Aorta (tissue), 5 donors: Measurements from ENCODE around the gene COTL1. TPM values are rescaled to one million over a fixed set of nuclear protein-coding genes. Genes with fewer than 3 reads are reported as not detected.

Experiments used
- ATAC-seq: fragments of 200-7000 bp; cut with Tn5 transposase; one replicate; pipeline ENCODE4 v1.9.1; 2022; ENCODE audit warnings: moderate library complexity; ENCODE audit not compliant: low FRiP score
- DNase-seq, 2 donors: peaks; one replicate each; pipeline ENCODE4 v3.0.0-alpha.2; 2020
- H3K27ac ChIP-seq, 2 donors: one replicate each; pipeline ENCODE4 v1.5.1; 2013; ENCODE audit warnings: low read length in 2 of 2, mild to moderate bottlenecking in 2 of 2, moderate library complexity in 2 of 2, control low read depth in 1 of 2, inconsistent platforms in 1 of 2, low read depth in 1 of 2
- H3K27me3 ChIP-seq, 2 donors: one replicate each; pipeline ENCODE4 v1.6.1; 2013; ENCODE audit warnings: control low read depth in 1 of 2, low read length in 1 of 2, mild to moderate bottlenecking in 1 of 2, moderate library complexity in 1 of 2; ENCODE audit not compliant: insufficient read depth in 2 of 2, control insufficient read depth in 1 of 2
- H3K36me3 ChIP-seq, 2 donors: one replicate each; pipeline ENCODE4 v1.6.1; 2013; ENCODE audit warnings: control low read depth in 1 of 2, low read length in 1 of 2, mild to moderate bottlenecking in 1 of 2; ENCODE audit not compliant: insufficient read depth in 2 of 2, control insufficient read depth in 1 of 2
- H3K4me1 ChIP-seq, 2 donors: one replicate each; pipeline ENCODE4 v1.6.1; 2013; ENCODE audit warnings: low read length in 2 of 2, control low read depth in 1 of 2, mild to moderate bottlenecking in 1 of 2, moderate library complexity in 1 of 2; ENCODE audit not compliant: insufficient read depth in 2 of 2, control insufficient read depth in 1 of 2
- H3K4me3 ChIP-seq, 2 donors: one replicate each; pipeline ENCODE4 v1.5.1; 2013; ENCODE audit warnings: low read length in 2 of 2, control low read depth in 1 of 2, mild to moderate bottlenecking in 1 of 2
- H3K9me3 ChIP-seq: one replicate; pipeline ENCODE4 v1.6.1; 2013; ENCODE audit warnings: mild to moderate bottlenecking, low read length; ENCODE audit not compliant: control insufficient read depth
- WGBS, 2 donors: extraction: QIAGEN DNeasy Blood & Tissue Kit; methylation state at CpG; one replicate each; pipeline ENCODE4 v1.1.7; 2013; 5-methylcytosine and 5-hydroxymethylcytosine counted together
- intact Hi-C, 2 donors: fragments of 100-400 bp; cut with DNase I; formaldehyde crosslinking; loops; one replicate each; pipeline versions ENCODE4 v1.14.2 to v1.15.0; 2022
- long read RNA-seq, 2 donors: library from polyadenylated mRNA; unstranded; transcript quantifications; one replicate each; pipeline ENCODE4 v2.0.0, GENCODE V29; 2020 to 2021
- polyA plus RNA-seq, 2 donors: library from polyadenylated mRNA; stranded (reverse); fragments of 200-250 nt; gene quantifications; one replicate each; pipeline ENCODE4 v1.2.3, GENCODE V29; 2013
- total RNA-seq, 2 donors: library from RNA; stranded (reverse); fragmentation: NEBNext Ultra II Directional; extraction: Animal tissue kit (Norgen Biotek cat#: 25700); gene quantifications; one replicate each; pipeline ENCODE4 v1.2.1, GENCODE V29; 2021
- donor health status: healthy with polysubstance abuse.
- donor health status: Bipolar disorder and iron deficiency.
- donor health status: DM: no; HTN: no; CAD: no.
- donor health status: DM: no; HTN: no; CAD: no.
- donor health status: DM: yes; HTN: yes; CAD: no.

Gene COTL1, protein sequence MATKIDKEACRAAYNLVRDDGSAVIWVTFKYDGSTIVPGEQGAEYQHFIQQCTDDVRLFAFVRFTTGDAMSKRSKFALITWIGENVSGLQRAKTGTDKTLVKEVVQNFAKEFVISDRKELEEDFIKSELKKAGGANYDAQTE
- 10 to 100 TPM; 61.9 to 69.9 TPM for total RNA-seq
- 10 to 100 TPM; 22.8 to 58.1 TPM for polyA plus RNA-seq
- long read RNA-seq, donor 1, transcript COTL1-202 (2 exons, 781 nt) = minor isoform, 10 of 90 reads
- long read RNA-seq, donor 1, transcript COTL1-201 (4 exons, 1,843 nt) = major isoform, 26 of 90 reads
- long read RNA-seq, donor 1, partial matches to known transcripts = 3 of 90 reads
- long read RNA-seq, donor 1, other reads (novel, unspliced or antisense) = 51 of 90 reads
- long read RNA-seq, donor 2, transcript COTL1-201 (4 exons, 1,843 nt) = major isoform, 36 of 68 reads
- long read RNA-seq, donor 2, partial matches to known transcripts = 30 of 68 reads
- long read RNA-seq, donor 2, other reads (novel, unspliced or antisense) = 1 of 68 reads

DNA sequence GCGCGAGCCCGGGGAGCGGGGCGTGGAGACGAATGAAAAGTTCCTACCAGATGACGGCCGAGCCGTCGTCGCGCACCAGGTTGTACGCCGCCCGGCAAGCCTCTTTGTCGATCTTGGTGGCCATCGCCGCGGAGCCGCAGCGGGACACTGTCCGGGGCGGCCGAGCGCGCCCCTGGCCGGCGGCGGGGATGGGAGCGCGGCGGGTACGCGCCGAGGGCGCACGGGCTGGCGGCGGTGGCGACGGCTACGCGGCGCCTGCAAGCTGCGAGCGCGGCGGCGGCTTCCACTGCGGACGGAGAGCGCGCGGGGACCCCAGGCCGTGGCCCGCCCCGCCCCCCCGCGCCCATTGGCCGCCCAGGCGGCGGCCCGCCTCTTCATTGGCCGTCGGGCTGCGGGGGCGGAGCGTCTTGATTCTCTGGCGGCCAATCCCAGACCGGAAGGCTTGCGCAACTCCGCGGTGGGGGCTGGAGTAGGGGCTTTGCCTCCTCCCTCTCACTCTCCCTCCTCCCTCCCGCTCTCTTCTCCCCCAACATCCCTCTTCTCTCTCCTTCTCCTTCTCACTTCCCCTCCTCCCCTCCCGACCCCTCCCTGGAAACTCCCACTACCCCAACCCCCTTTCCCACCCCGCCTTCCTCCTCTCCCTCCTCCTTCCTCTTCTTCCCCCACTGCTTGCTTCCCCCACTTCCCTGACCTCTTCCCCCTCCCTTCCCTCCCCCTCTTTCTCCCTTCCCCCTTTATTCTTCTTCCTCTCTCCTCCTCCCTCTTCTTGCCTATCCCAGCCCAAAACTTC lies at the start of gene COTL1:
Gene COTL1, minus strand, starts transcription at position 288 of the 790 bp plus-strand sequence. Its CDS starts 164 bp downstream, at position 124.
- WGBS, 2 donors = 0% methylated on average over 56 to 76 of the region's 76 CpGs

DNA sequence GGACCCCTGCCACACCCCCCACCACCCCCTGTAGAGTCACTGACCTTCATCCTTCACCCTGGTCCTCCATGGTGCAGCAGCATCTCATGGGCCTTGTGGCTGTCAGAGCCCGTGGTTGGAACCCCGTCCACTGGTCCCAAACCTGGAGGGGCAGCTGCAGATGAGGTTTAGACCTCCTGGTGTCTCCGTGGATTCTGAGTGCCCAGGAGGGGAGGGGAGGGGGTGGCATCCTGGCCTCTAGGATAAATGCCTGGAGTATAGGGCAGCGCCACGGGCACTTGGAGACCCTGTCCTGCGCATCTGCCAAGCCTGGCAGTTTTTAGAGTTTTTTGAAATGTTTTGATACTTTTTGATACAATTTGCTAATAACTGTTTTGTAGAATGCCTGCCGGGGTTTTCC lies 48.0 kb upstream of the COTL1 start:
- Histone ChIP-seq H3K27ac (no peak overlapping the region), H3K9me3 (no peaks in the 10 kb centered on the region), H3K4me3 (no peak overlapping the region), H3K36me3 (peaks cover 0 to 5% of the 10 kb centered on the region in 2 donors), H3K4me1 (no peaks in the 10 kb centered on the region), H3K27me3 (no peaks in the 10 kb centered on the region)
- ATAC-seq (no peak), DNase-seq (no peak)
- intact Hi-C loops = no loop called here
- WGBS, 2 donors = 90 to 93% methylated on average over 7 of the region's 7 CpGs

More for the DNA sequence above, at the start of gene COTL1:
- DNase-seq (peak; percentile 99), ATAC-seq (peak; percentile 91)
- Histone ChIP-seq H3K4me1 (peaks cover 0 to 2% of the 10 kb centered on the region in 2 donors), H3K9me3 (no peaks in the 10 kb centered on the region), H3K27me3 (peaks cover 0 to 2% of the 10 kb centered on the region in 2 donors), H3K36me3 (no peaks in the 10 kb centered on the region), H3K27ac (peak within 1 kb of the TSS in 1 of 2 donors; percentile 31), H3K4me3 (peak within 1 kb of the TSS; percentile 24 to 62)
- intact Hi-C loops = loop anchor here (2.0 to 5.0 kb wide), 2 partner anchors 86 to 113 kb away; partner anchors contain the start of gene MEAK7 (in 1 of the 2)

DNA sequence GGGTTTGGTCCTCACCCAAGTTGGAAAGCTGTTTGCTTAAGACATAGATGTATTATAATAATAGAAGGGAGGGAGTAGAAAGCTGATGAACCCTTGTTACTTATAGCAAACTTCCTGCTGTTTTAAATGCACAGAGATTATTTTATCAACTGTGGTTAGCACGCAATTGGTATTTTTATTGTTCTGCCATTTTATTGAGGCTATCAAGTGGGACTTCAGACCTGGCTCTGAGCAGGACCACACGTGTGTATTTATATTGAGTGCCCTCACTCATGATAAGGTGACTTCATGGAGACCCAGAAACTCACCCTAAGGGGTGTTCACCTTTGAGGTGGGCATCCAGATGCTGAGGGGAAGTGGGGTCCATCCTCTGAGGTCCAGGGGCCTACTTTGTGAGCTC lies 47.5 kb upstream of the COTL1 start:
- 79 to 83% methylated on average over 2 of the region's 2 CpGs for WGBS, 2 donors
- Histone ChIP-seq H3K36me3 (peaks cover 0 to 5% of the 10 kb centered on the region in 2 donors), H3K27ac (no peak overlapping the region), H3K4me3 (no peak overlapping the region), H3K27me3 (no peaks in the 10 kb centered on the region), H3K4me1 (no peaks in the 10 kb centered on the region), H3K9me3 (no peaks in the 10 kb centered on the region)
- DNase-seq (no peak), ATAC-seq (no peak)
- intact Hi-C loops = no loop called here

DNA sequence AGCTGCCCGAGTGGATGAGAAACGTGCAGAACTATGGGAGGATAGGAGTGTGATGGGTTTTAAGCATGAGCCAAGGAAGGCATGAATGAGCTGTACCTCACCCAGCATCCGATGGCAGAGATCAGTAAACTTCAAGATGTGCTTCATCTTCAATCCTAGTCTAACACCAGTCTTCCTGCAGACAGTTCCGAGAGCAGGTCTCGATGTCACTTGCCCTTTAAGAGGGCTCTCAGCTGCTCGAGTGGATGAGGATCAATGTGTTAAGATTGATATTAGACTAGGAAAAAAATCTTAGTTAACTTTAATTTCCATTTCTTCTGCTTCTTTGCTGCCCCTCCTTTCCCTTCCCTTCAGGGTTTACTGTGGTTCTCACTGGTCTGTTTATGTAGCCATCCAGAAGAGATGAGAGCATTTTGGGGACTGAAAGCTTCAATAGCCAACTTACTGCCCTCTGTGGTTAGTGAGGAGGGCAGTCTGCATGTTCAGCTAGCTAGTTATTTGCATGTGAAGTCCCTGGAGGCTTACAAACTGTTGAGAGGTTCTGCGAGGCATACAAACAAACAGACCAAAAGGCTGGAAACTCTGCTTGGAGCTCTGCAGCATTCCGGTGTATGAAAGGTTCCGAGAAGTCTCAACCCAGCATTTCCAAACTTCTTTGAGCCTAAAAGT lies 45.7 kb upstream of the COTL1 start:
- 67 to 76% methylated on average over 9 of the region's 9 CpGs for WGBS, 2 donors
- DNase-seq (no peak), ATAC-seq (no peak)
- H3K27me3 ChIP-seq = no peaks in the 10 kb centered on the region
- intact Hi-C loops = no loop called here
- no peak overlapping the region for H3K27ac ChIP-seq
- H3K36me3 ChIP-seq = peaks cover 0 to 5% of the 10 kb centered on the region in 2 donors
- no peak overlapping the region for H3K4me3 ChIP-seq
- no peaks in the 10 kb centered on the region for H3K4me1 ChIP-seq
- H3K9me3 ChIP-seq = no peaks in the 10 kb centered on the region

DNA sequence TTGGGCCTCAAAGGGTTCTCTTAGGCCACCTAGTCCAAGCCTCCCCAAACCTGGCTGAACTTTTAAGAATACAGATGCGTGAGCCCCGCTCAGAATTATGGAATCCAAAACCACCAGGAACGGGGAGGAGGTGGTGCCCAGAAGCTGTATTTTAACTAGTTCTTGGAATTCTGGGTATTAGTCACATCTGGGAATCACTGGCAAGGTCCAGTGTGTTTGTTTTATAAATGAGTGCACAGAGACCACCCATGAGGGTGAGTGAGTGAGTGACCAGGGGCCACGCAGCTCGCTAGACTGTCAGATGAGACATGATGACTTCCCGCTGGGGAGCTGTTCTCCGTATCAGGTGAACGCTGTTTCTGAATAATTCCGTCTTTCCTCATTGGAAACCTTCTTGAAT lies 44.6 kb upstream of the COTL1 start:
- H3K27ac ChIP-seq = no peak overlapping the region
- H3K36me3 ChIP-seq = peaks cover 0 to 4% of the 10 kb centered on the region in 2 donors
- WGBS, 2 donors = 92 to 93% methylated on average over 9 of the region's 9 CpGs
- no peaks in the 10 kb centered on the region for H3K4me1 ChIP-seq
- no peak for DNase-seq
- H3K9me3 ChIP-seq = no peaks in the 10 kb centered on the region
- no peaks in the 10 kb centered on the region for H3K27me3 ChIP-seq
- intact Hi-C loops = no loop called here
- ATAC-seq = no peak
- no peak overlapping the region for H3K4me3 ChIP-seq

DNA sequence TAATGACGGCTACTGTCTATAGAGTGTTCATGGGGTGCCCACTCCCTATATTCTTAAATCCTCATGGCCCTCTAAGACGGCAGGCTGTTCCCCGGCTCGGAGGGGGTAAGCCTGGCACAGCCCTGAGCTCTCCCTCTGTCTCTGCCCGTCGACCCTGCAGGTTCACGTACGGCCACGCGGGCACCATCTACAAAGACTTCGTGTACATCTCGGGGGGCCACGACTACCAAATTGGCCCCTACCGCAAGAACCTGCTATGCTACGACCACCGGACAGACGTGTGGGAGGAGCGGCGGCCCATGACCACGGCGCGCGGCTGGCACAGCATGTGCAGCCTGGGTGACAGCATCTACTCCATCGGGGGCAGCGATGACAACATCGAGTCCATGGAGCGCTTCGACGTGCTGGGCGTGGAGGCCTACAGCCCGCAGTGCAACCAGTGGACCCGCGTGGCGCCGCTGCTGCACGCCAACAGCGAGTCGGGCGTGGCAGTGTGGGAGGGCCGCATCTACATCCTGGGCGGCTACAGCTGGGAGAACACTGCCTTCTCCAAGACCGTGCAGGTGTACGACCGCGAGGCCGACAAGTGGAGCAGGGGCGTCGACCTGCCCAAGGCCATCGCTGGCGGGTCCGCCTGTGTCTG lies 43.7 kb upstream of the COTL1 start:
- no peak for DNase-seq
- Histone ChIP-seq H3K27me3 (no peaks in the 10 kb centered on the region), H3K36me3 (peaks cover 0 to 7% of the 10 kb centered on the region in 2 donors), H3K4me1 (no peaks in the 10 kb centered on the region), H3K9me3 (no peaks in the 10 kb centered on the region), H3K4me3 (no peak overlapping the region), H3K27ac (no peak overlapping the region)
- no peak for ATAC-seq
- intact Hi-C loops = no loop called here
- WGBS, 2 donors = 94 to 96% methylated on average over 44 to 51 of the region's 51 CpGs

DNA sequence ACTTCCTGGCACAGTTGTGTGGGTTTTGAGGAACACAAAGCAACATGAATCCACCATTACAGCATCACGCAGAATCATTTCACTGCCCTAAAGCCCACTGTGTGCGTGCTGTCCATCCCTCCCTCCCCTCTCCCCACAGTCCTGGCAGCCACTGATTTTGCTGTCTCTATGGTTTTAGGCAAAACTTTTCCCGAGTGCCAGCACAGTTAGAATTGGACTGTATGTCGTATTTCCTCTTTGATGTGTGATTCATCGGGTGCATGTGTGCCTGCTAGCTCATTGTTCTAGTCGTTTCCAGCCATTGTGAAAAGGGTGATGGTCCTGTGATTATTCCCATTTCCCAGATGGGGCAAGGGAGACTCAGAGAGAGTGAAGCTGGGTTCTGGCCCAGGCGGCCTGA lies 43.1 kb upstream of the COTL1 start:
- ATAC-seq (no peak), DNase-seq (peak in 1 of 2 donors; percentile 33)
- Histone ChIP-seq H3K4me3 (no peak overlapping the region), H3K27ac (no peak overlapping the region), H3K36me3 (peaks cover 0 to 7% of the 10 kb centered on the region in 2 donors), H3K9me3 (no peaks in the 10 kb centered on the region), H3K27me3 (no peaks in the 10 kb centered on the region), H3K4me1 (no peaks in the 10 kb centered on the region)
- 46 to 62% methylated on average over 7 of the region's 7 CpGs for WGBS, 2 donors
- intact Hi-C loops = no loop called here
